HG03159 (cell line): ENCODE measurements around the gene MDH1.
"Not testable (repeated sequence)": the region's sequence is repeated elsewhere in the genome, so short reads cannot be mapped to it uniquely, and the experiment has no call there.

Experiments used
- ATAC-seq: cut with Tn5 transposase; IDR thresholded peaks from one replicate; pipeline ENCODE4 v1.9.1; 2021; ENCODE audit warnings: mild to moderate bottlenecking, moderate library complexity; ENCODE audit not compliant: unreplicated experiment

MDH1 gene

GRCh38 chr2:63588385-63589147, at the start of gene MDH1, which contains the start of gene WDPCP:
MDH1 (plus strand) TSS chr2:63588963; CDS start chr2:63589044, 81 bp downstream.
WDPCP (minus strand) TSS chr2:63588477; CDS start chr2:63588271, 206 bp downstream.
- peak; percentile 87 for ATAC-seq

- ATAC-seq = no peak
These were observed 49.2 kb upstream of the MDH1 start for GRCh38 chr2:63539416-63540162.

GRCh38 chr2:63544017-63544627, 44.6 kb upstream of the MDH1 start:
- no peak for ATAC-seq

GRCh38 chr2:63545023-63545422, 43.7 kb upstream of the MDH1 start:
- ATAC-seq = no peak

- ATAC-seq = no peak
These were observed 35.7 kb upstream of the MDH1 start for GRCh38 chr2:63553049-63553448.

- no peak for ATAC-seq
These were observed 33.5 kb upstream of the MDH1 start for GRCh38 chr2:63555299-63555698.

GRCh38 chr2:63555931-63556330, 32.8 kb upstream of the MDH1 start:
- ATAC-seq = no peak

- ATAC-seq = not testable (repeated sequence)
These were observed 30.9 kb upstream of the MDH1 start for GRCh38 chr2:63557819-63558218.

- ATAC-seq = not testable (repeated sequence)
These were observed 29.8 kb upstream of the MDH1 start for GRCh38 chr2:63558922-63559321.

GRCh38 chr2:63562751-63563150, 26.0 kb upstream of the MDH1 start:
- no peak for ATAC-seq

GRCh38 chr2:63569740-63570139, 19.0 kb upstream of the MDH1 start:
- no peak for ATAC-seq

GRCh38 chr2:63571291-63571690, 17.5 kb upstream of the MDH1 start:
- ATAC-seq = no peak

- ATAC-seq = no peak
These were observed 16.8 kb upstream of the MDH1 start for GRCh38 chr2:63572001-63572400.

GRCh38 chr2:63573026-63573425, 15.7 kb upstream of the MDH1 start:
- not testable (repeated sequence) for ATAC-seq

GRCh38 chr2:63573726-63574345, 14.9 kb upstream of the MDH1 start:
- ATAC-seq = not testable (repeated sequence)

- no peak for ATAC-seq
These were observed 12.2 kb upstream of the MDH1 start for GRCh38 chr2:63576546-63576945.

- no peak for ATAC-seq
These were observed 10.0 kb upstream of the MDH1 start for GRCh38 chr2:63578767-63579166.

- no peak for ATAC-seq
These were observed 8.0 kb upstream of the MDH1 start for GRCh38 chr2:63580651-63581297.

GRCh38 chr2:63581298-63581961, 7.3 kb upstream of the MDH1 start:
- ATAC-seq = no peak

- ATAC-seq = no peak
These were observed 5.9 kb upstream of the MDH1 start for GRCh38 chr2:63582873-63583272.
